GM12801 (cell line): ENCODE measurements around the gene CD8B2.

Experiments
- TF ChIP-seq, protein P1 (sequence below): IDR thresholded peaks from one replicate; pipeline ENCODE4 v1.5.1; 2011; ENCODE audit warnings: control low read depth; ENCODE audit not compliant: insufficient read length; ENCODE audit errors: extremely low read depth

The CD8B2 gene

DNA sequence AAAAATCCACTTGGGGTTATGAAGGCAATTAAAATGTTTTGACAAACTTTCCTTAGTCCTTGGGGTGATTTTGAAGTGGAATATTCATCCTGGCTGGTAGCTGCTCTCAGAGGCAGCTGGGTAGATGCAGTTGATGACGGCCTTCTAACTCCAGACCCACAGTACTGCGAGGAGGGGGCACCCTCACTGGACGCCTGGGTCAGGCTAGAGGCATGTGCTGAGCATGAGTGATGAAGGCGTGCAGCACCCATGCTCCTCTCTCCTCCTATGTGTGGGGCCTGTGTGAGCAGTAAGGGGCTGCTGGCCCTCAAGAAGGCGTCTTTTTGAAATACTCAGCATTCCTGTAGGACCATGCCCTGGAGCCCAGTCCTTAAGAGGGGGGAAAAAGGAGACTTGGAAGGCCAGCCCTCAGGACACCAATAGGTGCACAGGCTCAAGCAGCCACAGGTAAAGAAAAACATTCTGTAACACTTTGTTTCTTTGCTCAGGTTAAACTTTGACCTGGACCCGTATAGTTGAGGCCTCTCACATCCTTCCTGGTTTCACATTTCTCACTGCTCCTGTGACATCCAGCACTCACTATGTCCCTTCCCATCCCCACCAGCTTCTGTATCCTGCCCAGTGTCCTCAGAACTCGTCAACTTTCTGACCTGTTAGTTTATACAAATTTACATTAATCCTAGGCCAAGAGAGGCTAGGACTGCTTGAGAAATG is 64.4 kb downstream of the CD8B2 start:
- TF ChIP-seq, protein P1, sequence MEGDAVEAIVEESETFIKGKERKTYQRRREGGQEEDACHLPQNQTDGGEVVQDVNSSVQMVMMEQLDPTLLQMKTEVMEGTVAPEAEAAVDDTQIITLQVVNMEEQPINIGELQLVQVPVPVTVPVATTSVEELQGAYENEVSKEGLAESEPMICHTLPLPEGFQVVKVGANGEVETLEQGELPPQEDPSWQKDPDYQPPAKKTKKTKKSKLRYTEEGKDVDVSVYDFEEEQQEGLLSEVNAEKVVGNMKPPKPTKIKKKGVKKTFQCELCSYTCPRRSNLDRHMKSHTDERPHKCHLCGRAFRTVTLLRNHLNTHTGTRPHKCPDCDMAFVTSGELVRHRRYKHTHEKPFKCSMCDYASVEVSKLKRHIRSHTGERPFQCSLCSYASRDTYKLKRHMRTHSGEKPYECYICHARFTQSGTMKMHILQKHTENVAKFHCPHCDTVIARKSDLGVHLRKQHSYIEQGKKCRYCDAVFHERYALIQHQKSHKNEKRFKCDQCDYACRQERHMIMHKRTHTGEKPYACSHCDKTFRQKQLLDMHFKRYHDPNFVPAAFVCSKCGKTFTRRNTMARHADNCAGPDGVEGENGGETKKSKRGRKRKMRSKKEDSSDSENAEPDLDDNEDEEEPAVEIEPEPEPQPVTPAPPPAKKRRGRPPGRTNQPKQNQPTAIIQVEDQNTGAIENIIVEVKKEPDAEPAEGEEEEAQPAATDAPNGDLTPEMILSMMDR: no peak

GRCh38 chr2:106552921-106553320 is 65.8 kb downstream of the CD8B2 start:
- TF ChIP-seq, protein P1: no peak

DNA sequence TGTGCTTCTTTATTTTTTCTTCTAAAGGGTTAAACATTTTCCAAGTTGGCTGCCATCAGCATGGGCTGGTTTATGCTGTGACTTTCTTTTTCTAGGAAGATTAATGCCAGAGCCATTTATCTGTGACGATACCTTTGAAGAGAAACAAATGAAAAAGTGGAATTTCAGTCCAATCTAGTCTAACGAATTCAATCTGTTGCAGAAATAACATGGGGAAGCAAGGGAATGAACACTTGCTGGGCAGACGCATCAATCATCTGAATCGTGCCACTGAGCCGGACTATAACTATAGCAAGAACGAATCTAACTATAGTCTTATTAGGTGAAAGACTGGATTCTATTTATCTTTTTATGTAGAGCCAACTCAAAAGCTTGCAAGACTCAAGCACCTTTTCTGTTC is 66.2 kb downstream of the CD8B2 start:
- TF ChIP-seq, protein P1: no peak

DNA sequence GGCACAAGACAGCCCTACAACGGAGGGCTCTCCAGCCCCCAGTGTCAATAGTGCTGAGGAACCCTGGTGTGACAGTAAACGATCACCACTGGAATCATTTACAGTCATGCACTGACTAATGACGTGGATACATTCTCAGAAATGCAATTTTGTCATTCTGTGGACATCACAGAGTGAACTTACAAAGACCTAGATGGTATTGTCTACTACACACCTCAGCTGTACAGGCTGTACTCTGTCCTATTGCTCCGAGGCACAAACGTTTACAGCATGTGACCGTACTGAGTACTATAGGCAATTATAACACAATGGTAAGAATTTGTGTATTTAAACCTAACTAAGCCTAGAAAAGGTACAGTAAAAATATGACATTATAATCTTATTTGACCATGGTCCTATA is 67.2 kb downstream of the CD8B2 start:
- TF ChIP-seq, protein P1: no peak

GRCh38 chr2:106555053-106555452 is 67.9 kb downstream of the CD8B2 start:
- TF ChIP-seq, protein P1: no peak

DNA sequence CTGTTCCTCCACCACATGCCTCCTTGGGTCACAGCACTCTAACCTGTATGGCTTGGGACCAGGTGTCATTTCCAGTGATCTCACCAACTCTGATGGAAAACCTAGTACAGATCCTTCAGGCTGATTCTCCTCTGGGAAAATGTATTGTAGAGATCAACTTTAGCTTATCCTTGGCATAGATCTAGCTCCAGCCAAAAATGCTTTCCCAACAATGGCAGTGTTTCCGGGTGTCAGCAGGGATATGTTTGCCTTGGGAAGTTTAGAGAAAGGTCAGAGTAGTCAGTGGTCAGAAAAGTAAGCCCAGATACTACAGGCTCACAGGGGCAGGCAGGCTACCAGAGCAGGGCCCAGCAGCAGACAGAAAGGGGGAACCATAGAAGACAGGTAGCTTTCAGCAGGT is 73.6 kb downstream of the CD8B2 start:
- TF ChIP-seq, protein P1: no peak

- TF ChIP-seq, protein P1: no peak
Observed at GRCh38 chr2:106561356-106561755, 74.2 kb downstream of the CD8B2 start.
